NCI-H1436 treated with DMSO at 0.1 percent for 48 hours (cell line): Measurements from ENCODE around the gene KIF17.
A peak's percentile ranks its signal among the peaks of the same experiment; 100 is the strongest.

Experiments
- DNase-seq: peaks from one replicate; lab custom pipeline; 2025; lab: John Stamatoyannopoulos, UW

The KIF17 gene

DNA sequence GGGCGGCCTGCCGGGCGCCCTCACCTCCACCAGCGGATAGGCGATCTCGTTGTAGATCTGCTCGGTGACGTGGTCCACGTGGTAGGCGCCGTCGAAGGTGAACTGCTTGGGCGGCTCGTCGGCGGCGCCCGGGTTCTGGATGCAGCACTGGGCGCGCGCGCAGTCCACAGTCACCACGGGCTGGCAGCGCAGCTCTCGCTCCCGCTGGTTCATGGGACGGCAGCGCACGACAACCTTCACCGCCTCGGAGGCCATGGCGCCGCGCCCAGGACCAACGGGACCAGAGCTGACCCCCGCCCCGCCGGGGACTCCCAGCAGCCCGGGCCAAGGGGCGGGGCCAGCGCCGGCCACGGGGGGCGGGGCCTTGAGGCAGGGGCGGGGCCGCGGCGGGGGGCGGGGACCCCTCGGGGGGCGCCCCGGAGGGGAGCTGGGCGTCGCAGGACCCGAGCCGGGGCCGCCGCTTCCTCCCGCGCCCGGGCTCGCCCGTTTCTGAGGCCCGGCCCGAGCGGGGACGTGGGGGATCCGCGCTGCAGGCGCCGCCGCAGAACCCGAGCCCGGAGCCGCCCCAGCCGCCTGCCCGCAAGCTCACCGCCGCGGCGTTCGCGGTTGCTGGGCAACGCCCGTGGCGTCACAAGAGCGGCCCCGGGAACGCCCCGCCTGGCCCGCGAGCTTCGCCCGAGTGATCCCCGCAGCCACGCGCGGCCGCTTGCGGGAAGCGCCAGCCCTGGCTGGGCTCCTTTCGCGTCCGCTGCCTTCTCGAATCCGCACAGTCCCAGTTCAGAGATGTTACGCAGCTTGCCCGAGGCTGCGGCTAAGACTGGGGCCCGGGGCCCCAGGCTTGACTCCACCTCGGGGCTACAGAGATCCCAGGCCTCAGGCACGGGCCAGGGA is at the start of gene KIF17:
KIF17 (minus strand) TSS at position 556 of the 891 bp plus-strand sequence; CDS start at position 255, 301 bp downstream.
- DNase-seq = no peak

DNA sequence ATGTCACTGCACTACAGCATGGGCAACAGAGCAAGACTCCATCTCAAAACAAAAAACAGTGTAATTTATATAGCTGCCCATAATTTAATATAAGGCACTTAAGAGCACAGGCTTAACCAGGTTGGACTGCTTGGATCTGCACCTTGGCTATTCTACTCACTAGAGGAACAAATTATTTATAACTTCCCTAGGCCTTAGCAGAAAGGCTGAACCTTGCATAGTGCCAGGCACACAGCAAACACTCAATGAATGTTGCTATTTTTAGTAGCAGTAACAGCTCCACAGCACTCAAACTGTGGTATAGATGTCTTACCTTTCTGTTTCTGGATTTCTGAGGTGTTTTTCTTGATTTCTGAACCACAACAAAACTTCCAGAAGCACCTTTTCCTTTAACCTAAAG is 49.5 kb upstream of the KIF17 start:
- no peak for DNase-seq

DNA sequence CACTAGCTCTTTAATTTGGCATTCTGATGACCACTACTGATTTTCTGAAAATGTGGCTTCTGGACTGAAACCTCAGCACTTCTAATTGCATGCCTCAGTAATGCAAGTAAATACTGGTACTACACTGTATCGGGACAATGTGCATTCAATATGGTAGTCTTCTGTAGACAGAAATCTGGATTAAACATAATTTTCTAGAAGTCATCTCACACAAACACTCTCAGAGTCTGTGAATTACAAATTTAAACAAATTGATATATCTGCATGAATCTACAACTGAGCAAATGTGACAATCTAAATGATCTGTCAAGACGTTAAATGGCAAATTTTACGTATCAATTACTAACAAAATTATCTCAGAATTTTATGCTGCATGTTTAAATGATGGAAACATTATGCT is 45.6 kb upstream of the KIF17 start:
- no peak for DNase-seq

DNA sequence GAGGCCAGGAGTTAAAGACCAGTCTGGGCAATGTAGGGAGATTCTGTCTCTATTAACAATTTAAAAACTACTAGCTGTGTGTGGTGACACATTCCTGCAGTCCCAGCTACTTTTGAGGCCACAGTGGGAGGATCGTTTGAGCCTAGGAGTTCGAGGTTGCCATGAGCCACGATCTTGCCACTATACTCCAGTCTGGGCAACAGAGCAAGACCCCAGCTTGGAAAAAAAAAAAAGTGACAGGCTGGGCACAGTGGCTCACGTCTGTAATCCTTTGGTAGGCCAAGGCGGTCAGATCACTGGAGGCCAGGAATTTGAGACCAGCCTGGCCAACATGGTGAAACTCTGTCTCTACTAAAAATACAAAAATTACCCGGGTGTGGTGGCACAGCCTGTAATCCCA is 42.5 kb upstream of the KIF17 start:
- DNase-seq = no peak

DNA sequence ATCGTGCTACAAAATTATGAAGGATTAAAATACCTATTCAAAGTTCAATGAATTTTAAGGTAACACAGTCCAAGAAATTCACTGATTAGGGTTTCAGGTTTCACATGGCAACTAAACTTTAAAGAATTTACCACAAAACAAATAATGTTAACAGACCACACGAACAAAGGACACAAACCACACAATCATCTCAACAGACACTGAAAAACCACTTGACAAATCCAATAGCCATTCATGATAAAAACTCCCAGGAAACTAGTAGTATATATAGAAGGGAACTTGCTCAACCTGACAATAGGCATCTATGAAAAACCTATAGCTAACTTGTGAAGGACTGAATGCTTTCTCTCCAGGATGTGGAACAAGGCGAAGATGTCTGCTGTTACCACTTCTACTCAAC is 35.8 kb upstream of the KIF17 start:
- DNase-seq = no peak

DNA sequence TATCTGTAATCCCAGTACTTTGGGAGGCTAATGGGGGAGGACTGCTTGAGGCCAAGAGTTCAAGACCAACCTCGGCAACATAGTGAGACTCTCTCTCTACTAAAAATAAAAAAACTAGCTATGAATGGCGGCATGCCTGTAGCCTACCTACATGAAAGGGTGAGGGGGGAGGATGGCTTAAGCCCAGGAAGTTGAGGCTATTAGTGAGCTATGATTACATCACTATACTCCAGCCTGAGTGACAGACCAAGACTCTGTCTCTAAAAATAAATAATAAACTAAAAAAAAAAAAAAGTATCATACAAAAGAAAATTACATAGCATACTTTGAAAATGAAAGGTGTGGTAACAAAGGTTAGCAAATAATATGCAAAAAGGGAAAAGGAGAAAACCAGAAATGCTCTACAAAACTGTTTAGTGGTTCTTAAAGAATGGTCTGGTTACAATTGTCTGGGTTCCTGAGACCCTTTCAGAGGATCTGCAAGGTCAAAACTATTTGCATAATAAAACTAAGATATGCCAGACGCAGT is 33.7 kb upstream of the KIF17 start:
- DNase-seq = no peak

DNA sequence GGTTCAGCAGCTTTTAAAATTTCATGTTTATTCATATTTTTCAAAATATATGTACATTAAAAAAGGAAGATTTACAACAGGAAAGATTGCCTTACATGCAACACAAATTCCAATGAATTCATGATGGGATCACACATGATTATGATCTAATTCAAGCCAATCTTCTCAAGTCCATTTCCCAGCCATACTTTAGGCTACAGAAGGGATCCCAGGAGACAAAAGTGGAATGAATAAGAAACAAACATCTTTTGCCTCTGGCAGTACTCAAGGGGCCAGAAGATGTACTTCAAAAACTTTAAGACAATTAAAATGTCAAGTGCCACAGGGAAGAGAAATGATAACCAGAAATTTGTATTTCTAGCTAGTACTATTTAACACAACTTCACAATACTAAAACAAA is 24.9 kb upstream of the KIF17 start:
- DNase-seq = no peak

DNA sequence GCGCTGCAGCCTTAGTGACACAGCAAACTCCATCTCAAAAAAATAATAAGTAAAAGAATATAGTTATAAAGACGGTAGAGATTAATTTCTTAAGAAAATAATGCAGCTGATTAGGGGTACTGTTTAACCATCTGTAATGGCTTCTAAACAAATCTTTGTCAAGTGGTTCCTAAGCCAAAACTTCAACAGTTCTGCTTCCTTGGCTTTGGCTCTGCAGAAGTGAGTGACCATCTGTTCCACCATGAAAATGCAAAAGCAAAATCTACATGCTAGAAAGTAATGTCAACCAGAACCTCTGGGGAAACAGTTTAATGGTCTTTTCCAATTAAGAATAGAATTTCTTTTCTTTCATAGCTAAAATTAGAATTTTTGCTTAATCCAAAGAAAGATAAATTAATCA is 23.0 kb upstream of the KIF17 start:
- no peak for DNase-seq

DNA sequence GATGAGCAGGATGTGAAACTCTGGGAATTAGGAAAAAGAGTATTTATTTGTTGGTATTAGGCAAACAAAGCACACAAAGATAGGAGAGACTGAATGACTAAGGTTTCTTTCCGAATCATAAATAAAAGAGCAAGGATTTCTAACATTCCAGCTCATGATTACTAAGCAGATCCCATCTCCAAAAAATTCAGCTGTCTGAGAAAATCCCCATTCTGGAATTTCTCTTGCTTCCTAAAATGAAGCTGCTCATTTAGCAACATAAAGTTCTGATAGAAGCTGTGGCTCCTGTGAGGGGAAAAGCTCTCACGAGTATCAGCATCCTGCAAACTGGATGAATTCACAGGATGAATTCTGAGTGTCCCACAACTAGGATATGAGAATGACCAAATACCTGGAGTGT is 21.4 kb upstream of the KIF17 start:
- DNase-seq = no peak

DNA sequence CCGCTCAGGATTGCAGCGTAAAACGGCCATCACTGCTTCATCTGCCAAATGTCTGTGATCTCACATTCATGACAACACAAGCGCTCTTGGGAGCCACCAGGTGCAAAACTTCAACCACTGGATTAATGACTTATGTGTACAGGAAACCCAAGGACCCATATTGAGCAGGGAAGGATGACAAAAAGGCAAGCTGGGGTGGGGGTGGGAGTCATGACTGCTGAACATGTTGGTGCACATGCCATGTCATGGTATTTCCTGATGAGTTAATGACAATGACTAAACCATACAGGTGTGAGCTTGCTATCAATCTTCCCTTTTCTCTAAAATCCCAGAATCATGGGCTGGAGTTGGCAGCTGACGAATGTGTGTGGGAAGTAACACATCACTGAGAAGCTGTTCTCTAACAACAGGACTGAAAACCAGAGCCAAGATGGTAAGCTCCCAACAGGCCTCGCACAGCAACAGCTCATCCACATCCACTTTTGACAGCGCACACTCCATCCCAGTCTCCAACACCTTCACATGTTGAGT is 17.8 kb upstream of the KIF17 start:
- DNase-seq = no peak

DNA sequence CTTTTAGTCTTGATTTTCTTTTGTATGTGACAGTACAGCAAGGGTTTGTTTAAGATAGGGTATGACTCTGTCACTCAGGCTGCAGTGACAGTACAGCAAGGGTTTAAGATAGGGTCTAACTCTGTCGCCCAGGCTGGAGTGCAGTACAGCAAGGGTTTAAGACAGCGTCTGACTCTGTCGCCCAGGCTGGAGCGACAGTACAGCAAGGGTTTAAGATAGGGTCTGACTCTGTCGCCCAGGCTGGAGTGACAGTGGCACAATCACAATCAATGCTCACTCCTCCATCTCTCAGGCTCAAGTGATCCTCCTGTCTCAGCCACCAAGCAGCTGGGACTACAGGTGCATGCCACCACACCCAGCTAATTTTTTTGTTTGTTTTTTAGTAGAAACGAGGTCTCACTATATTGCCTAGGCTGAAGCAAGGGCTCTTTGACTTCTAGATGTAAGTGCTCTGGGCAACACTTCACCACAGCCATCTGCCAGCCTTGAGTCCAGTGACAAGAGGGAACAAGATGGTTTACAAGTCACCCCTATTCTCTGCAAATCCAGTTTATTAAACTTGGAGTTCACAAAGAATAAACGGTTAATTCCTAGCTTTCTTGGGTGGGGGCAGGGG is 15.7 kb upstream of the KIF17 start:
- no peak for DNase-seq

DNA sequence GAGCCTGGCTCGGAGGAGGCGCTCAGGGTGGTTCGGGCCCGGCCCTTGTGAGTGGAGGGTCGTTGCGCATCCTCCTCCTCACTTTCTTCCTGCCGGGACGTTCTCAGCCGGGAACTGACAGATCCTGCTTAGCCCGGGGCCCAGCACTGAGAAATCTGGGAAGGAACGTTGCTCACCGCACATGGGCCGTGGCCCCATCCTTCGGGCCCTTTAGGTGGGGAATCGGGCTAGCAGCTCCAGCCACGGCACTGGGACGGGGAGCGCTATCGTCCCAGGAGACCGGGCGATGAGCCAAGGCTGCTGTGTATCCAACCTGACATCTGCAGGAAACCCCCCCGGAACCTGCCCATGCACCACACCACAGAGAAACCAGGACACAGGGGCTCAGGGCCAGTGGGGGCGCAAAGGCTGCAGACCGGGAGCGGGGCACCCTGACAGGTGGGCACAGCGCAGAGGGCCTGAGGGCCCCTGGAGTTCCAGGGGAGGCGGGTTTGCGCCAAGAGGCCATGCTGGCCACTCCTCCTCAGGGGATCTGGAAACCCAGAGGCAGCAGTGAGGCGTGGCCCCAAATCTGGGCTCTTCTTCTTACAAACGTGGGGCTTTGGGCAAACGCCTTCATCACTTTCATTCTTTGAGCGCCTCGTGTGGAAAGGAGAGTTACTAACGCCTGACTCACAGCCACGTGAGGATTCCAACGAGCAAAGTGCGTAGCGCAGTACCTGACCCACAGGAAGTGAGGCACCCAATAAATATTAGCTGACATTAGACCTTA is 15.0 kb upstream of the KIF17 start, which contains the start of gene SH2D5:
SH2D5 (minus strand) TSS at position 116 of the 772 bp plus-strand sequence. CDS start 4,659 bp downstream, outside the sequence.
- DNase-seq = no peak

DNA sequence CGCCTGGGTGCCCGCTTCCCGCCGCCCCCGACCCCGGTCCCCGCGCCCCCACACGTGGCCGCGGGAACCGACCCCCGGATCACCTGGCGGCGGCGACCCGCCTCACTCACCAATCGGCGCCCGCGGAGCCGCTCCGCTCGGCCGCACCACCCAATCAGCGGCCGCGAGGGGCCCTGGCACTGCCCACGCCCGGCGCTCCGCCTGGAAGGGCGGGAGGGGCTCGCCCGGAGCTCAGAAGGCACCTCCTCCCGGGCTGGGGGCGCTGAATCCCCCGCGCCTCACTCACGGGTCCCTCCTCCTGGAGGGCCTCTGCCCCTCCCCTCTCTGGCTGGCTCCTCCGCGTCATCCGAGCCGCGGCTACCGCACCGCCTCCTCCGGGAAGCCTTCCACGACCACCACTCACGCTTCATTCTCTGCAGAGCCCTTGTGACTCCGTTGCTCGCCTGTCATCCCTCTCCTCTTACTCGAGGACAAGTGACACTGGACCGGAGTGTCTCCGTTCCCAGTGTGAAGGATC is 14.3 kb upstream of the KIF17 start:
- peak; percentile 53 for DNase-seq

DNA sequence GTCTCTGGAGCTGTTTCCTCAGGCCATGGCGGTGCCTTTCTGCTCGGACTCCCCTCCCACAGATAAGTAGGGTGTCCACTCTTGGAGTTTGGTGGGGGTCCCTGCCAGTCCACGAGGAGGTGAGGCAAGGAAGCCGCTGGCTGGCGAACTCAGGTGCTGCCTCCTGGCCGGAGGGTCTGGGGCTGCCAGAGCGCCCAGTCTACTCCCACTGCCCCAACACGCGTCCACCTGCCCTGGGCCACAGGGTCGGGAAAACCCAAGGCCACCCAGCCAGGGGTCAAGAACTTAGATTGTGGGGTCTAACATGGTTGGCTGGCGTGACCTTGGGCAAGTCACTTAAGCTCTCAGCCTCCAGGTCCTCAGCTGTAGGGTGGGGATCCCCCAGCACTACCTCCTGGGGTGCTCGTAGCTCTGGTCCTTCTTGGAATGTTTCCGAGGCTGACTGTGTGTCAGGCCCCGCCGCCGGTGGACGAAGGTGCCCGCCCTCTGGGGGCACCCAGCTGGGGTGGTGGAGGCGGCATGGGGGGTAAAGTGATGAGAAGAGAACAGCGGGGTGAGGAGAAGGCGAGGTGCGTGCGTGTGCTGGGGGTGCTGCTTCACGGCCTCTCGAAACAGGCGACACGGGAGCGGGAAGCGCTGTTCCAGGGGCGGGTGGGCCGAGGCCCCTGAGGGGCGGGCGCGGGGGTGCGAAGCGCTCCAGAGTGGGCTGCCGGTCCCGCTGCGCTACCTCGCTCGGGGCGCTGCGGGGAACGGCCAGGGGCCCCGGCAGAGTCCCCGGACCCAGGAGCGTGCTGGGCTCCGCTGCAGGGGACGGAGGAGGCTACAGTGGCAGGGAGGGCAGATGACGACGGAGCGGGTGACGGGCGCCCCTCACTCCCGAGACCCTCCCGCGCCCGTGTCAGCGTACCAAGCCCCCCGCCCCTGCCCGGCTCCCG is 13.5 kb upstream of the KIF17 start:
- DNase-seq = no peak

DNA sequence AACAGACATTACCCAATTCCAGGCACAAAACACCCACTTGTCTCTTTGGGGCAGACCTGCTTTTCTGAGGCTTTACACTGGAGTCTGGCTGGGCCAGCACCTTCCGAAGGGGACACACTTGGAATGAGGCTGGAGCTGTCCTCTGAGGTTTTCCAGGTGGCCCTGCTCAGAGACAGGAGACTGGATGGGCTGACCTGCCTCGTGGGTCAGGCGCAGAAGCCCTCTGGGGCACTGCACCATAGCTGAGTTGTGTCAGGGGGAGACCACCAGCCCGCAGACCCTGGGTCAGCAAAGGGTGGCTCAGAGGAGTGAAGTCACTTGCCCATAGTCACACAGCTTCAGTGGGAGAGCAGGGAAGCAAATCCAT is 12.9 kb upstream of the KIF17 start:
- DNase-seq = no peak

DNA sequence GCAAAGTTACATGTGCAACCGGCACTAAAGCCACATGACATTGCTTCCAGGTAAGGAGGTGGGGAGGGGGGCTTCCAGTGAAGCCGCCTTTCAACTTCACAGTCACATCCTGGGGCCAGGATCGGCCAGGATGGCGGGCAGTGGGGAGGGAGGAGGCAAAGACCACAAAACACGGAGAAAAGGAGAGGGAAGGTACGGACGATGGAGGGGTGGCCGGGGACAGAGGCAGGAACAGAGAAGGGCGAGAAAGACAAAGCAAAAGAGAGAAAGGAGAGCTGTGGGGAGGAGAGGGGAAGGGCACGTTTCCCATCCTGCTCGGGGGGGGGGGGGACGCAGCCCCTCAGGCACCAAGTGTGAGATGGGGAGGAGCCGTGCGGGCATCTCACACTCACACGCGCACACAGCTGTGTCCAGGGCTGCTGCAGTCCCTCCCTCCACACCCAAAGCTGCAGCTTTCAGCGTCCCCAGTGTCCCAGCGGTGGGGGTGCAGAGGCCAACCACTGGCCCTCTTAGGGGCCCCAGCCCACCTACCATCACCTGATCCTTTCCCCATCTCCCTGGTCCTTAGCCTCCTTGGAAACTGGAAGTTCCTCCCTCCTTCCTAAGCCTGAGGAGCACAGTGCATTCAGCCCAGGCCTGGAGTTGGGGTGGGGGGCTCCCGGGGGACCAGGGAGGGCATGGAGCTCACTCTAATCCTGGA is 12.3 kb upstream of the KIF17 start:
- no peak for DNase-seq

DNA sequence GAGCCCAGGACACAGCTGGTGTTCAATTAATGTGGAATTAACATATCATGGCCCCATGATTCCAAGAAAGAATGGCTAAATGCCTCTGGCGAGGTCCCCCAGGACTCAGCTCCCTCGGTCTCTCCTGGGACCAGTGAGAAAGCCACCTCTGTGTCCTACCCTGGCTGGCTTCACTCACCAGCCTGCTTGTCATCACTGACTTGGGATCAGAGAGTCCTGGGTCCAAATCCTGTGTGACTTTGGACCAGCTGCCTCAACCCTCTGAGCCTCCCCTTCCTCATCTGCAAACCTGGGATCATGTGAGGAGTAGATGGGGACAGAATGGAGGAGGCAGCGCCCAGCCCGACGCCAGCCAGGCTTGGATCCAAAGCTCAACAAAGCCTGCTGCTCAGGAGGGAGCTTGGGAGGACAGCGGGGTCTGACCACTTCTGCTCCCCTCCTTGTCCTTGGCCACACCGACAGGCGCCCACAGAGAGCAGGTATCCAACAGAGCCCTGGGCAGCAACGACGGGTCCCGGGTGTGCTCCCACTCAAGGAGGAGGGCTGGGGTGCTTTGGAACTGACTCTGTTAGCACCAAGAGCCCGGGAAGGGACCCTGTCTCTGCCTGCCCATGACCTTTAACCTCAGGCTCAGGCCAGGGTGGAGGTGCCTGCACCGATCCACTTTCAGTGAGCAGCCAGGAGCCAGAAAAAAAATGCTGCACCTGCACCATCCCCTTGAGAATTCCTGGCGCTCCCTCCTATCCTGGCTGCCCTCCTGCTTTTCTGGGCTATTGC is 11.5 kb upstream of the KIF17 start:
- DNase-seq = no peak

DNA sequence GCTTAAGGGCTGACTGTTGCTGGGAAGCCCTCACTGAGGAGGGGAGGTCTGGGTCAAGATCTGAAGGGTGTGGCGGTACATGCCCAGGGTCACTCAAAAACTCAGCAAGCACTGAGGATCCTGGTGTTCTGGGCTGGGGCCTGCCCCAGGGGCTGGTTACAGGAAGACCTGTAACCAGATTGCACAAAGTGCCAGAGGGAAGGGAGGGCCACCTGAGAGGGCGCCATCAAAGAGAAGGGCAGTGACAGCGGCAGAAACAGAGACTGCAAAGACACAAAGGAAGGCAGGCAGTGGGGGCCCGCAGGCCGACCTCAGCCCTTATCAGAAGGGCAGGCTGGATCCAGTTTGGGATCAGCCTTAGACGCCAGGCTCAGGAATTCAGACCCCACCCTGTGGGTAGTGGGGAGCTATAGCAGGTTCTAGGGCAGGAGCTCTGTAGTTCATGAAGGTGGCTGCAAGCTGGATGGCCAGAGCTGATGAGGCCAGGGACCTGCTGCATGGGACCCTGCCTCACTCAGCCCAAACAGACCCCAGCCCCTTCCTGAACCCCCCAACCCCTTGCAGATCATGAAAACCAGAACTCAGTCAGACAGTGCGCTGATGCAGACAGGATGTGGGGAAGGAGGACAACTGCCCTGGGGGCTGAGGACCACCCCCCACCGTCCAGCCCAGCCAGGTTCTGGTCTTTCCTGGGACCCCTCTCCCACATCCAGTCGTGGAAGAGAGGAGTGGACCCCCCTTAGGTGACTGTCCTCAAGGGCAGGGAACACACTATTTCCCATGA is 10.8 kb upstream of the KIF17 start:
- DNase-seq = no peak
